GM18517 (cell line): ENCODE measurements around the gene PDE3A.
"Not testable (repeated sequence)": the region's sequence is repeated elsewhere in the genome, so short reads cannot be mapped to it uniquely, and the experiment has no call there.

Experiments used
- ATAC-seq: cut with Tn5 transposase; IDR thresholded peaks from one replicate; pipeline ENCODE4 v1.9.1; 2021; ENCODE audit warnings: mild to moderate bottlenecking, moderate library complexity; ENCODE audit not compliant: unreplicated experiment

The PDE3A gene

GRCh38 chr12:20368114-20368650 lies at the start of gene PDE3A:
TSS of gene PDE3A (plus strand) at chr12:20368537. CDS start at chr12:20369285, 748 bp downstream.
- no peak for ATAC-seq

DNA sequence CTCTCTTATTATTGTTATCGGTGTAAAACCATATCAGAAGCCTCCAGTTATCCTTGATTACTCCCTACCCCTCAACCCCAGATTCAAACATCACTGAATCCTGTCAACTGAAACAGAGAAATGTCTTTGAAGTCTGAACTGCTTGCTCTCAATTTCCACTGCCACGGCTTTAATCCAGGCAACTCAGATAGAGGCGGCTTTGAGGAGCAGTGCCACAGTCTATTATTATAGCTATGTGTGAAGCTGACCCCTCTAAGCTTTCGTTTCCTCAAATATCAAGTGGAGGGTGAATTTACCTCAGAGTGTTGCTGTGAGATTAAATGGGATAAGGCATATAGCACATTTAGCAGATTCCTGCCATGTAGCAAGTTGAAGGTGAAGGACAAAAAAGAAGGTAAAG lies 49.0 kb upstream of the PDE3A start:
- ATAC-seq, result no peak

- ATAC-seq, result no peak
Measured at GRCh38 chr12:20320552-20320951, 47.8 kb upstream of the PDE3A start.

- not testable (repeated sequence) for ATAC-seq
Measured at GRCh38 chr12:20330826-20331505, 37.4 kb upstream of the PDE3A start.

GRCh38 chr12:20339060-20339459 lies 29.3 kb upstream of the PDE3A start:
- no peak for ATAC-seq

DNA sequence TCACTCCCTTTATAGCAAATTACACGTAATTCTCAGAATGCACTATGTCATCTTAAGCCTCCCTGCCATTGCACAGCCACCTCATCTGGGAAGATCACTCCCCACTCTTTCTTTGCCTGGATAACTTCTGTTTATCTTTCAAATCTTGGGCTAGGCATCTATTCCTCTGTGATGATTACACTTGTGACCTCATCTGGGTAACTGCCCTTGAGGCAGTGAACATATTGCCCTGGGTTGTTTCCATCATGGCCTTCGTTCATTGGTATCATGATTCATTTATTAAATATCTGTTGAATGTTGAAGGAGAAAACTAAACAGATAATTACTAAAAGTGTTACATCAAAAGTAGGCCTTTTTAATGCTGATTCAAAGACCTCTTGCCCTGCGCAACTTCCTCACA lies 26.2 kb upstream of the PDE3A start:
- ATAC-seq, result no peak

GRCh38 chr12:20345866-20346265 lies 22.5 kb upstream of the PDE3A start:
- ATAC-seq, result no peak

- ATAC-seq, result no peak
Measured at GRCh38 chr12:20350026-20350425, 18.3 kb upstream of the PDE3A start.

- no peak for ATAC-seq
Measured at GRCh38 chr12:20350495-20350894, 17.8 kb upstream of the PDE3A start.

DNA sequence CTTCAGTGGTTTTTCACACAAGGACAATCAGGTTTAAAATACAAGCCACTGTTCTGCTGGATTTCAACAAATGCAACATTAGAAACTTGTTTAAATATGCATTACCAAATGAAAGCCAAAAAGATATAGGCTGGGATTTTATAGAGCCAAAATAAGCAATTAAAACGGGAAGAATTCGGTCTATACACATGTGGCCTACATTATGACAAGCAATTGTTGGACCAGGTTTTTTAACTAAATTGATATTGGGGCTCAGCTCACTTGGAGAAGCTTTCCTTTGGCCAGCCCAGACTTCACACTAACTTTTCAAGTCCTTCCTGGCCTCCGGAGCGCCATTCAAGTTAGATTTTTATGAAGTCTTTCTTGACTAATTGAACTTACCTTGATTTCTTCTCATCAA lies 16.9 kb upstream of the PDE3A start:
- no peak for ATAC-seq

DNA sequence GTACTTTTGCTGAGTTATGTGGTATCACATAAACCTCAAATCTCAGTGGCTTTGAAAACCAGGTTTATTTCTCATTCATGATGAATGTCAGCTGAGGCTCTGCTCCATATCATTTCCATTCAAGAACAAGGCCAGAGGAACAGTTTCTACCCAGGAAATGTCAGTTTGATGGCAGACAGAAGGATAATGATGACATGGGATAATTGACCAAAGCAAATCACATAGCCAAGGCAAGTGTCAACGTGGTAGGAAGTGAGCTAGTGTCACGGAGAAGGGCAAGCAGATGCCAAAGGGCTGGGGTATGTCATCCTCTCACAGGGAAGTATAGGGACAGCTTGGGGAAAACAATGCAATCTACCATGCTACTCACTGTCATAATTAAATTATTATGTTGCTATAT lies 12.3 kb upstream of the PDE3A start:
- no peak for ATAC-seq

GRCh38 chr12:20360407-20360806 lies 7.9 kb upstream of the PDE3A start:
- no peak for ATAC-seq

- no peak for ATAC-seq
Measured at GRCh38 chr12:20361416-20361815, 6.9 kb upstream of the PDE3A start.

- no peak for ATAC-seq
Measured at GRCh38 chr12:20364501-20364900, 3.8 kb upstream of the PDE3A start.

DNA sequence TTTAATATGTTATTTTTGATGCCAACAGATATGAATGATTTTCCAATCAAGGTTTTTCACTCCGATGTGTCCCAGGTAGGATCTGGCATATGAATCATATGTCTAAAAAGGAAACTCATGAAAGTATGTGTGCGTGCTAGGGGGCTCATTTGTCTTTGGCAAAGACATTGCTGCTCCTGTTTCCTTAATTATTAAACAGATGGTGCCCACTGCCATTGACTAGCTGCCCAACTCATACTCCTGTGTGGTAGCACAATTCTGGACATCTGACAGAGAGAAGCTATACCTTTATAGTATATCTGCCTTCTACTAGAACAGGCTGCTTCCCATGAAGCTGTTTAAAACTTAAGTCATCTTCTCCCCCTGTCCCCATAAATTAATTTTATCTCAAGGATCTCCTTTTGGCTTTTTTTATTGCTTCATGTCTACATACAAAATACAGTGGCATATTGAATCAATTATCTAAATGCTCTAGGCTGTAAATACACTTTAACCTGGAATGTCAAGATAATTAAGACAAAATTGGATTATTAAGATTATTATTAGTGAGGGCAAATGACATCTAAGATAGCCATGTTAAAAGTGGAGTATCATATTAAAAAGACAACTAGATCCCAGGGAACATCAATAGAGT lies 1.4 kb upstream of the PDE3A start:
- ATAC-seq, result no peak

DNA sequence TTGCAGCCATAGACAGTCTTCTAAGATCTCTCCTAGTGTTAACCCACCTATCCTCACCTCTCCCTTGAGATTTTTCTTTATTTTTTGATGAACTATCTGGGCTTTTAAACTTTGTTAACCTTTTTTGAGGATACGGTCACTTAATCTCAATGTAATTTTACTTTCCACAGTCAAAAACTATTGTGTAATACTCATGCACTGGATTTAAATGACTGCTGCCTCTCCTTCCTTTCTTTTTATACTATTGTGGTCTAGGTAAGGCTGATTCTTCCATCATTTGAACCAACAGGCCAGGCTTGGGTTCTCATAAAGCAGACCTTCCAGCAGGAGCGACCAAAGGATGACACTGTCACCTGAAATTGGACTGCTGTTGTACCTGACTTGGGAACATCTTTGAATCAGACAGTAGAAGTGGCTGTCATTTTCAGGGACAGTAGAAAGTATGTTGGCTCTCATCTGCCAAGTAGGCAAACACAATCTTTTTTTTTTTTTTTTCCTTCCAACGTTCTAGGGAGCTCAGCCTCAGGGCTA lies 689 bp upstream of the PDE3A start:
- no peak for ATAC-seq

DNA sequence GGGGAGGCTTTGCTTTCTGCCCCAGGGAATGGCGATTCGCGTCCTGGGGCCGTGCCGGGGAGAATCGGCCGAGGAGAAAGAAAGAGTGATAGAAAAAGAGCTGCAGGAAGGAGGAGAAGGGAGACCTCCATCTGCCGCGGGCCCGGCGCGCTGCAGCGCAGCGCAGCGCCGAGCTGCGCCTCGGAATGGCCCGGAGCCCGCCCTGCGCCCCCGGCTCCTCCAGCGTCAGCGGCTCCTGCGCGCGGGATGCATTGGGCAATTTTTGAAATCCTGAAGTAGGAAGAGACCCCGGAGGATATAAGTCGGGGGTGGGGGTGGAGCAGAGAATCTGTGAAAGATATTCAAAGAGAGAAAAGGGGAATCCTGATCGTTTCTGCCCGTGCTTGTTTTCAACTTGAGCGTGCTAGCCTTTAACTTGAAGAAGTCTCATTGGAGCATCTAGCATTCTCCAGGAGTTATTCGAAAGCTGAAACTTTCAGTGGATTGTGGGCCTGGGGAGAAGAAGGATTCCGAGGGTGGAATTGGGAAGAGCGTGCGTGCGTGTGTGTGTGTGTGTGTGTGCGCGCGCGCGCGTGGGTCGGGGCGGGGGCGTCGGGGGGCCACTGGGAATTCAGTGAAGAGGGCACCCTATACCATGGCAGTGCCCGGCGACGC lies 441 bp downstream of the PDE3A start:
- ATAC-seq, result no peak

GRCh38 chr12:20369305-20370013 lies 1.1 kb downstream of the PDE3A start:
- no peak for ATAC-seq

DNA sequence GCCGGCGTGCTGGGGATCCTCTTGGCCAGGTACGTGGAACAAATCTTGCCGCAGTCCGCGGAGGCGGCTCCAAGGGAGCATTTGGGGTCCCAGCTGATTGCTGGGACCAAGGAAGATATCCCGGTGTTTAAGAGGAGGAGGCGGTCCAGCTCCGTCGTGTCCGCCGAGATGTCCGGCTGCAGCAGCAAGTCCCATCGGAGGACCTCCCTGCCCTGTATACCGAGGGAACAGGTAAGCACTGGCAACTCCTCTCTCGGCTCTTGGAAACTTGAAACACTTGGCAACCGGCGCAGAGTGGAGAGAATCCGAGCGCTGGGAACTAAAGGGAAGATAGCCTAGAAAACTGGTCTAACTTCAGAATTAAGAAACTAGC lies 1.7 kb downstream of the PDE3A start:
- no peak for ATAC-seq

DNA sequence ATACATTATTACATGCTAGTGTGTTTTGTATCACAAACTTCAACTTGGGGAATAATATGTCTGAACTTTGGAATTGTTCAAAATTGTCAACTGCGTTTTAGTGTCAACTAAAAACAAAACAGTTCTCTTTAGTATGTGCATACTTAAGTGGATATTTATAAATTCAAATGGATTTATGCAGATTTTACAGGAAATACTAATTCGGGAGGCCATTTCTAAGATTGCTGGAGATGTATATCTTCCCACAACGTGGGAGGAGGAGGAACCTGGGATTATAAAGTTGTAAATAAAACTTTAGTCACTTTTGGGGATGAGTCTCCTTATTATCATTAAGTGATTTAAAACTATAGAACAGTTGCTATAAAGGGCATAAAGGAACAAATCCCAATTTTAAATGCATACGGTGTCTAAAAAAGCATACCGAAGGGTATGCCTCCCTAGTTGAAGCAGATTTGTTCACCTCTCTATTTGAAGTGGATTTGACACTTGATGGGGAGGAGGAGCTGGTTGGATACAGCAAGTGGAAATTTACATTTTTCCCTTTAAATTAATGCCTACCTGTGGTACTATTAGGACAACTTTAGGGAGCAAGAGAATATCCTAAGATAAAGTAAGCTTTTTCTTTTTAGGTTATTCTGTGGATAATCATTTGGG lies 2.7 kb downstream of the PDE3A start:
- no peak for ATAC-seq
